Left ventricle myocardium inferior (tissue), 1 donor: ENCODE results near the gene IGIP. TPM values are rescaled to one million over a fixed set of nuclear protein-coding genes. Genes with fewer than 3 reads are reported as not detected.

Source experiments
- DNase-seq: peaks from one replicate; pipeline ENCODE4 v3.0.0-alpha.2; 2020
- H3K27ac ChIP-seq: fragments of 200-600 bp; replicated peaks from 2 replicates; pipeline ENCODE4 v1.8.0; 2021
- H3K27me3 ChIP-seq: fragments of 200-600 bp; 2 replicates; pipeline ENCODE4 v1.8.0; 2021; ENCODE audit warnings: low read depth
- H3K36me3 ChIP-seq: fragments of 200-600 bp; 2 replicates; pipeline ENCODE4 v1.8.0; 2021
- H3K4me1 ChIP-seq: fragments of 200-600 bp; 2 replicates; pipeline ENCODE4 v1.8.0; 2021
- H3K4me3 ChIP-seq: fragments of 200-600 bp; 2 replicates; pipeline ENCODE4 v1.8.0; 2021; ENCODE audit warnings: mild to moderate bottlenecking, moderate library complexity
- H3K9me3 ChIP-seq: fragments of 200-600 bp; replicated peaks from 2 replicates; pipeline ENCODE4 v1.8.0; 2021
- intact Hi-C: fragments of 100-400 bp; cut with micrococcal nuclease; formaldehyde crosslinking; loops from one replicate; pipeline ENCODE4 v1.11.0; 2022
- total RNA-seq: library from RNA; stranded (reverse); fragmentation: NEBNext Ultra II Directional; extraction: Animal tissue kit (Norgen Biotek cat#: 25700); gene quantifications from one replicate; pipeline ENCODE4 v1.2.1, GENCODE V29; 2021
- TF ChIP-seq, protein P1 (sequence below): fragments of 200-600 bp; IDR thresholded peaks from 2 replicates; pipeline ENCODE4 v1.8.0; 2021; ENCODE audit warnings: antibody characterized with exemption, mild to moderate bottlenecking, borderline replicate concordance
- donor health status: DM: no; HTN: yes; CAD: no; lungs with severe emphysema.

IGIP gene
- total RNA-seq, 1 donor from 2014 or later = 12.0 TPM

DNA sequence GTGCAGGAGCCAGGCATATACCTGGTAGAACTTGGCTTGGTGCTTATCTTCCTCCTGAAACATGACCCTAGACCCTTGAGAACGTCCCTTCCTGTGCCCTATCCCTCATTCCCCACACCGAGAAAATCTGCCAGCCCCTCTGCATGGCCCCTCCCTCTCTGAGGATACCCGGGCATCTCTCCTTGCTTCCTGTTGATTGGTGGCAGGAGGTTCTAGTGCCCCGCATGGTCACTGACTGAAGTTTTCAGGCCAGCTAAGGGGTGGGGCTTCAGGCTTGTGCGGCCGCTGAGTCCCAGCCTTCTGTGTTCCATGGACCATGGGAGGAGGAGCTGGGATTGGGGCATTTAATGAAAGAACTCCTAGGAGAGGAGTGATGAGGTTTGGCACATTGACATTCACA, 22.8 kb downstream of the IGIP start:
- H3K27ac ChIP-seq = no peak overlapping the region
- intact Hi-C loops = no loop called here
- H3K9me3 ChIP-seq = no peaks in the 10 kb centered on the region
- no peaks in the 10 kb centered on the region for H3K27me3 ChIP-seq
- no peak for DNase-seq
- TF ChIP-seq, protein P1, sequence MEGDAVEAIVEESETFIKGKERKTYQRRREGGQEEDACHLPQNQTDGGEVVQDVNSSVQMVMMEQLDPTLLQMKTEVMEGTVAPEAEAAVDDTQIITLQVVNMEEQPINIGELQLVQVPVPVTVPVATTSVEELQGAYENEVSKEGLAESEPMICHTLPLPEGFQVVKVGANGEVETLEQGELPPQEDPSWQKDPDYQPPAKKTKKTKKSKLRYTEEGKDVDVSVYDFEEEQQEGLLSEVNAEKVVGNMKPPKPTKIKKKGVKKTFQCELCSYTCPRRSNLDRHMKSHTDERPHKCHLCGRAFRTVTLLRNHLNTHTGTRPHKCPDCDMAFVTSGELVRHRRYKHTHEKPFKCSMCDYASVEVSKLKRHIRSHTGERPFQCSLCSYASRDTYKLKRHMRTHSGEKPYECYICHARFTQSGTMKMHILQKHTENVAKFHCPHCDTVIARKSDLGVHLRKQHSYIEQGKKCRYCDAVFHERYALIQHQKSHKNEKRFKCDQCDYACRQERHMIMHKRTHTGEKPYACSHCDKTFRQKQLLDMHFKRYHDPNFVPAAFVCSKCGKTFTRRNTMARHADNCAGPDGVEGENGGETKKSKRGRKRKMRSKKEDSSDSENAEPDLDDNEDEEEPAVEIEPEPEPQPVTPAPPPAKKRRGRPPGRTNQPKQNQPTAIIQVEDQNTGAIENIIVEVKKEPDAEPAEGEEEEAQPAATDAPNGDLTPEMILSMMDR = no peak
- H3K36me3 ChIP-seq = no peaks in the 10 kb centered on the region
- no peak overlapping the region for H3K4me3 ChIP-seq
- H3K4me1 ChIP-seq = peaks cover 30% of the 10 kb centered on the region

DNA sequence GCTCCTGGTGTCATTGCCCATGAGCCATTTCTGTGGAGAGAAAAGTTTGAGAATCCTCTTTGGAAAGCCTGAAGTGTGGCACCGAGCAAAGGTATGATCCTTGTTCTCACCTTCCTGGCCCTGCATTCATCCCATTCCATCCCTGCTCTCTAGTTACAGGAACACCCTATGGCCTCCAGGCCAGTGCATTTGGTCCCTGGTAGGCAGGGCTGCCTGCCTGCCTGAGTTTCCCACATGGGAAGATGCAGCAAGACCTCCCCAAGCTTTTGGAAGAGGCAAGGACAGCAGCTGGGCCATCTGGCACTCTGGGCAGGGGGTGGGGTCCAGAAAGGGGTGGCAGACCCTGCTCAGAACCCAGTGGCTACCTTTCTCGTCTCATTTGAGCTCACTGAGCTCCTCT, 24.5 kb downstream of the IGIP start:
- Histone ChIP-seq H3K27ac (no peak overlapping the region), H3K27me3 (no peaks in the 10 kb centered on the region), H3K36me3 (no peaks in the 10 kb centered on the region), H3K4me3 (no peak overlapping the region), H3K4me1 (peaks cover 18% of the 10 kb centered on the region), H3K9me3 (no peaks in the 10 kb centered on the region)
- intact Hi-C loops = no loop called here
- DNase-seq = no peak
- TF ChIP-seq, protein P1 = no peak

DNA sequence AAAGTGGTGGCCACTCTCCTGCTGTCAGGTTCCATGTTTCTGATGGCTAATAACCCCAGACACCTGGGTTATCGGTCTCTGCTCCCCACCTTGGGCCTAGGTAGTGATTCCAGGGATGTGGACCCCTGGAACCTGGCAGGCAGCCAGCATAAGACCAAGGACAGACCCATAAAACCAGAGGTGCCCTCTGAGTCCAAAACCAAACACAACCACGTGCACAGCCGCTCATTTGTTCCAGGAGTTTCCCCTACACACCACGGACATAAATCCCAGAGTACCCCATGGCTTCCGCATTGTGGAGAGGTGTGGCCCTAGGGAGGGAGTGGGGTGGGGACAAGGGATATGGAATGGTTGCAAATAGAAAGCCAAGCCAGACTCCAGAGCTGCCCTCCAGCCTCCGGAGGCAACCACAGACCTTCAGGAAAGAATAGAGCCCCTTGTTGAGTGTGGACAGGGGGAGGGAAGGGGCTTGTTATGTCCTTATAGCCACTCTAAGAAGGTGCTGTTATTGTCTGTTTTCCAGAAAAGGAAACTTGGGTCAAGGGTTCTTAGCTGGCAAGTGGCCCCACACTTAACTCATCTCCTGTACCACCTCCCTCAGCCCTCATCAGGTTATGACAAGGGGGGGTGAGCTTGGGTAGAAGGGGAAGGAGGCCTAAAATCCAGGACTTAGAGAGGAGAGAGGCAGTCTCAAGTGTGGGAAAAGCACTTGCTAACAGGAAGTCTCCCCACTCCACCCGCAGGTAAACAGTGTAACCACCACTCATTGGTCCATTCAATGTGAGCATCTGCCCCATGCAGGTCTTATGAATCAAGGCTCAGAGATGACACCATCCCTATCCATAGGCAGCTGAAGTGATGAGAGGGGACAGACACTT, 25.6 kb downstream of the IGIP start:
- no peak for DNase-seq
- intact Hi-C loops = no loop called here
- Histone ChIP-seq H3K27ac (no peak overlapping the region), H3K9me3 (no peaks in the 10 kb centered on the region), H3K4me1 (peaks cover 19% of the 10 kb centered on the region), H3K36me3 (no peaks in the 10 kb centered on the region), H3K4me3 (no peak overlapping the region), H3K27me3 (no peaks in the 10 kb centered on the region)
- TF ChIP-seq, protein P1 = no peak

DNA sequence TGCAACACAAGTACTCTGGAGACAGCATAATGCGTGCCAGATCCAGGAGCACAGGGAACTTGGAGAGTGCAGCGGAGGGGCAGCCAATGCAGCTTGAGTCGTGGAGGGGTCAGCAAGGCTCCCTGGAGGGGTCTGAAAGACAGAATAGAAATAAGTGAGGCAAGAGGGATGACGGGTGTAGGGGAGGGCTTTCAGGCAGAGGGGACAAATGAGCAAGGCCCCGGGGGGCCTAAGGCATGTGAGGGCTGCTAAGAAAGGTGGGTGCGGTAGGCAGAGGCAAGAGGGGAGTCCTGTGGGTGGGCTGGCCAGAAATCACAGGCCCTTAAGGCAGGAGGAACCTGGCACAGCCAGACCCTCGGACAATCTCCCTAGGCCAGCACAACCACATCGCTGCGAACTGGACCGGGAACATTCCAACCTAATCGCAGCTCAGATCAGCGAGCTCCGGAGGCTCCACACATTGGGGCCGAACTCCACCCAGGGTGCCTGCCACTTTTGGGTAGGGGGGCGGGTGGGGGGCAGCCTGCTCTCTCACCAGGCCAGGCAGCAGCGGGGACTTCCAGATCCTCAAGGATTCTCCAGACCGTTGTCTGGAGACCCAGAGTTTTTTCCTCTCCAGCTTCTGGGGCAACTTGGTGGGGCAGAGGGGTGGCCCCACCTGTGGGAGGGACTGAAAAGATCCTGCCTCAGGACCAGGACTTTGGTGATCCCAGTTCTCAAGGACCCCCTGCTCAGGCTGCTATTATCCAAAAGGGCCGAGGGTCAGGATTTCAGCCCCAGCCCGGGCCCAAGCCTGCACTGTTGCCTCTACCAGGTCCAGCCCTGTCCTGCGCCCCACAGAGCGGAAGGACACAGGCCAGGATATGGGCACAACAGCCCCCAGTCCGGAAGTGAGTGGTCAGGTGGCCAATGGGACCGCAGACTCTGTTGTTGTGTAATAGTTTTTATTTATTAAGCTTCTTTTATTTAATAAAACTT, 26.6 kb downstream of the IGIP start:
- no peaks in the 10 kb centered on the region for H3K27me3 ChIP-seq
- intact Hi-C loops = no loop called here
- no peaks in the 10 kb centered on the region for H3K9me3 ChIP-seq
- peaks cover 23% of the 10 kb centered on the region for H3K4me1 ChIP-seq
- H3K4me3 ChIP-seq = no peak overlapping the region
- H3K27ac ChIP-seq = no peak overlapping the region
- TF ChIP-seq, protein P1 = no peak
- no peak for DNase-seq
- no peaks in the 10 kb centered on the region for H3K36me3 ChIP-seq

DNA sequence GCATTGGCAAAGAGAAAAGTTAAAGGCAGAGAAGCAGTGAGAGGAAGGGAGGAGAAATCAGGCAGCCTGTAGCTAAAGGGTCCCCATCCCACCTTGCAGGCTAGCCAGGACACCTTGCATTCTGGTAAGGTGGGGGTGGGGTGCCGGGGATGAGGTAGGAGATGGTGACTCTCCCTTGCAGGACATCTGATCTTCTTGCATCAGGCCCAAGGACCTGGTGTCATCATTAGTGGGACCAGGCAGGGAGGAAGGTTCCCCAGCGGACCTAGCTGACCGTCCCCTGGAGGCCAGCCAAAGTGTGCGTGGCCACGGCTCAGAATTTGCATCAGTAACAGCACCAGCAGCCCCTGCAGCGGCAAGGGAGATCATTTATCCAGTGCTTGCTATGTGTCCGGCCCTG, 27.5 kb downstream of the IGIP start:
- TF ChIP-seq, protein P1 = no peak
- intact Hi-C loops = no loop called here
- Histone ChIP-seq H3K4me1 (peaks cover 28% of the 10 kb centered on the region), H3K9me3 (no peaks in the 10 kb centered on the region), H3K36me3 (no peaks in the 10 kb centered on the region), H3K4me3 (no peak overlapping the region), H3K27me3 (no peaks in the 10 kb centered on the region), H3K27ac (no peak overlapping the region)
- DNase-seq = no peak
